ENCODE measurements around the gene MND1. TPM values are rescaled to one million over a fixed set of nuclear protein-coding genes. Genes with fewer than 3 reads are reported as not detected.

Gene MND1
- total and polyA plus RNA-seq, 12 donors, result 0.20 to 1.7 (median 0.34) TPM; not detected in 6

- no peaks in the 10 kb centered on the region for H3K9me3 ChIP-seq
- H3K4me1 ChIP-seq, result peaks cover 0 to 19% (median 14%) of the 10 kb centered on the region in 9 donors
- no peak for TF ChIP-seq CTCF (IDR thresholded peaks at IDR 0.05)
- H3K27me3 ChIP-seq, result no peaks in the 10 kb centered on the region
- no peak overlapping the region for H3K27ac ChIP-seq
- intact Hi-C loops (cut with DNase I), result loop anchor here in 9 of 10 donors (5.0 to 10.0 kb wide), 8 partner anchors 87 to 407 kb away; partner anchors contain the start of gene TMEM131L (in 5 of the 9)
- WGBS, 2 donors, result 82 to 98% methylated on average over 4 of the region's 4 CpGs
- no peak for DNase-seq
- no peaks in the 10 kb centered on the region for H3K36me3 ChIP-seq
- H3K4me3 ChIP-seq, result no peak overlapping the region
- ATAC-seq, result no peak
Measured at GRCh38 chr4:153348006-153348405, 3.5 kb downstream of the MND1 start.

- Histone ChIP-seq H3K27ac (no peak overlapping the region), H3K9me3 (no peaks in the 10 kb centered on the region), H3K4me3 (no peak overlapping the region), H3K27me3 (no peaks in the 10 kb centered on the region), H3K36me3 (no peaks in the 10 kb centered on the region), H3K4me1 (peaks cover 0 to 16% (median 8%) of the 10 kb centered on the region in 9 donors)
- ATAC-seq (no peak), DNase-seq (no peak)
- 63 to 80% methylated on average over 1 of the region's 1 CpG for WGBS, 2 donors
- TF ChIP-seq CTCF (IDR thresholded peaks at IDR 0.05), result no peak
- intact Hi-C loops (cut with DNase I), result loop anchor here in 9 of 10 donors (5.0 to 10.0 kb wide), 8 partner anchors 85 to 405 kb away; partner anchors contain the start of gene TMEM131L (in 5 of the 9)
Measured at GRCh38 chr4:153349206-153349805, 4.8 kb downstream of the MND1 start.

- Histone ChIP-seq H3K27ac (no peak overlapping the region), H3K9me3 (peaks cover 0 to 7% (median 0%) of the 10 kb centered on the region in 11 donors), H3K4me1 (no peaks in the 10 kb centered on the region), H3K27me3 (no peaks in the 10 kb centered on the region), H3K36me3 (no peaks in the 10 kb centered on the region), H3K4me3 (no peak overlapping the region)
- ATAC-seq (no peak), DNase-seq (no peak)
- TF ChIP-seq CTCF (IDR thresholded peaks at IDR 0.05), result no peak
- 53 to 71% methylated on average over 3 of the region's 3 CpGs for WGBS, 2 donors
- intact Hi-C loops (cut with DNase I), result no loop called here
Measured at GRCh38 chr4:153362184-153362583, 17.7 kb downstream of the MND1 start.

- peaks cover 0 to 7% (median 0%) of the 10 kb centered on the region in 11 donors for H3K9me3 ChIP-seq
- H3K4me3 ChIP-seq, result no peak overlapping the region
- intact Hi-C loops (cut with DNase I), result no loop called here
- no peak overlapping the region for H3K27ac ChIP-seq
- 99% methylated on average over 4 of the region's 4 CpGs for WGBS, 2 donors
- no peaks in the 10 kb centered on the region for H3K4me1 ChIP-seq
- no peak for ATAC-seq
- DNase-seq, result no peak
- TF ChIP-seq CTCF (IDR thresholded peaks at IDR 0.05), result no peak
- no peaks in the 10 kb centered on the region for H3K27me3 ChIP-seq
- H3K36me3 ChIP-seq, result no peaks in the 10 kb centered on the region
Measured at GRCh38 chr4:153364061-153364460, 19.6 kb downstream of the MND1 start.

Data from heart right ventricle (tissue), 16 donors.